Brain microvascular endothelial cell (primary cell): ENCODE data around the gene LRFN3.

Experiments
- DNase-seq: peaks from one replicate; pipeline ENCODE4 v3.0.0-alpha.2; 2020
- H3K27ac ChIP-seq: fragments of 250-450 bp; sonication (Bioruptor Pico); 2 replicates; pipeline ENCODE4 v1.5.1; 2020; ENCODE audit warnings: mild to moderate bottlenecking, moderate library complexity
- H3K27me3 ChIP-seq: fragments of 250-450 bp; sonication (Bioruptor Pico); replicated peaks from 2 replicates; pipeline ENCODE4 v1.5.1; 2020; ENCODE audit warnings: mild to moderate bottlenecking
- H3K36me3 ChIP-seq: fragments of 250-450 bp; sonication (Bioruptor Pico); replicated peaks from 2 replicates; pipeline ENCODE4 v1.5.1; 2020; ENCODE audit warnings: mild to moderate bottlenecking
- H3K4me3 ChIP-seq: 2 replicates; pipeline ENCODE4 v1.5.1; 2011; ENCODE audit warnings: low read depth, mild to moderate bottlenecking, control low read depth, low read length, moderate library complexity
- in situ Hi-C: cut with HindIII; loops from 2 replicates; pipeline ENCODE4 v1.10.0; 2017; ENCODE audit warnings: low sequenced_read_pairs, low pct_ligation_motif_present
- TF ChIP-seq, protein P1 (sequence below): IDR thresholded peaks from 2 replicates; pipeline ENCODE4 v1.5.1; 2011; ENCODE audit warnings: low read depth, mild to moderate bottlenecking, moderate library complexity, low read length, control low read depth, inconsistent platforms; ENCODE audit errors: missing control alignments

LRFN3 gene

DNA sequence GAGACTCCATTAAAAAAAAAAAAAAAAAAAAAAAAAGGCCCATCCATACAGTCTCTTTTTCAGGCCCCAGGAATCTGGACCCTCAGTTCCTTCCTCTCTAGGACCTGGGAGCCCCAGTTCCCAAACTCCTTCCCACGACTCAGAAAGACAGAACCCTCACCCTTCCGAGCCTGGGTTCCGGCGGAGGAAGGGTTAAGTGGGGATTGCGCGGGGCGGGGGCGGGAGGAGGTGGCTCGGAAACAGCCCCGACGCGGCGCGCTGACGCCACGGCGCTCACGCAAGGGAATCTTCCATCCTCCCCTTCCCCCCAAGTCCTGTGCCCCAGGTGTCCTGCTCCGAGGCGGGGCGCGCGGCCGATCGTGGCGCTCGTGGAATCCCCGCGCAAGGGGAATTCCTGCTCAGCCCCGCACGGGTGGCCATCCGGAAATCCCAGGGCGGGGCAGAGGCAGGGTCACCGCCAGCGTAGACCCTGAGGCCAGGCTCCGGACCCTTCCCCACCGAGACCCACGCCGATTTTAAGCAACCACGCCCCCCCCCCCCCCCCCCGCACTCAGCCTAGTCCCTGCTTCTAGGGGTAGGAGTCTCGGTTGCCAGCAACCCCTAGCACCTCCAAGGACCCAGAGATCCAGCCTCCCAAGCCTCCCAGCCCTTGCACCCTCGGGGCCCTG lies 36.5 kb upstream of the LRFN3 start:
- in situ Hi-C loops: no loop called here
- Histone ChIP-seq H3K36me3 (peaks cover 8% of the 10 kb centered on the region), H3K27me3 (no peaks in the 10 kb centered on the region), H3K4me3 (peak overlapping the region; percentile 74), H3K27ac (peak overlapping the region; percentile 59)
- DNase-seq: peak; percentile 50
- TF ChIP-seq, protein P1, sequence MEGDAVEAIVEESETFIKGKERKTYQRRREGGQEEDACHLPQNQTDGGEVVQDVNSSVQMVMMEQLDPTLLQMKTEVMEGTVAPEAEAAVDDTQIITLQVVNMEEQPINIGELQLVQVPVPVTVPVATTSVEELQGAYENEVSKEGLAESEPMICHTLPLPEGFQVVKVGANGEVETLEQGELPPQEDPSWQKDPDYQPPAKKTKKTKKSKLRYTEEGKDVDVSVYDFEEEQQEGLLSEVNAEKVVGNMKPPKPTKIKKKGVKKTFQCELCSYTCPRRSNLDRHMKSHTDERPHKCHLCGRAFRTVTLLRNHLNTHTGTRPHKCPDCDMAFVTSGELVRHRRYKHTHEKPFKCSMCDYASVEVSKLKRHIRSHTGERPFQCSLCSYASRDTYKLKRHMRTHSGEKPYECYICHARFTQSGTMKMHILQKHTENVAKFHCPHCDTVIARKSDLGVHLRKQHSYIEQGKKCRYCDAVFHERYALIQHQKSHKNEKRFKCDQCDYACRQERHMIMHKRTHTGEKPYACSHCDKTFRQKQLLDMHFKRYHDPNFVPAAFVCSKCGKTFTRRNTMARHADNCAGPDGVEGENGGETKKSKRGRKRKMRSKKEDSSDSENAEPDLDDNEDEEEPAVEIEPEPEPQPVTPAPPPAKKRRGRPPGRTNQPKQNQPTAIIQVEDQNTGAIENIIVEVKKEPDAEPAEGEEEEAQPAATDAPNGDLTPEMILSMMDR: no peak

DNA sequence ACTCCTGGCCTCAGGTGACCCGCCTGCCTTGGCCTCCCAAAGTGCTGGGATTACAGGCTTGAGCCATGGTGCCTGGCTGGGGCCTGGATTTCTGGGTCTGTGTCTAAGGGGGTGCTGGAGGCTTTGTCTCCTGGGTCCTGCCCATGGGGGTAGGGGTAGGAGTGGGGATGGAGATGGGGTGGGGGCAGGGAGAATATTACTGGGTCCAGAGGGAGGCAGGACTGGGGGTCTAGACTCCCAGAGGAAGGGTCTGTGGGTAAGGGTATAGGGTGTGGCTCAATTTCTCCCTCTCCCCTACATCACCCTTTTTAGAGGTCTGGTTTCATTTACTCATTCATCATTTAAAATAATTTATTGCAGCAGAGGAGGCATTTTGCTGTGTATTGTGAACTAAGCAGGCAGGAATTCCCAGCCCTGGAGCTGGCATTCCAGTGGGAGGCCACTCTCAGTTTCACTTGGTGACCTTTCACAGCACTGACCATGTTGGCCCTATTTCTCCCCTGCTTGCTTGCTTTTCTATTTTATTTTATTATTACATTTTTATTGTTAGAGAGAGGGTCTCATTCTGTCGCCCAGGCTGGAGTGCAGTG lies 35.0 kb upstream of the LRFN3 start:
- peak; percentile 34 for DNase-seq
- in situ Hi-C loops: no loop called here
- Histone ChIP-seq H3K27me3 (no peaks in the 10 kb centered on the region), H3K36me3 (peaks cover 4% of the 10 kb centered on the region), H3K4me3 (no peak overlapping the region), H3K27ac (peak overlapping the region; percentile 59)
- TF ChIP-seq, protein P1: no peak

DNA sequence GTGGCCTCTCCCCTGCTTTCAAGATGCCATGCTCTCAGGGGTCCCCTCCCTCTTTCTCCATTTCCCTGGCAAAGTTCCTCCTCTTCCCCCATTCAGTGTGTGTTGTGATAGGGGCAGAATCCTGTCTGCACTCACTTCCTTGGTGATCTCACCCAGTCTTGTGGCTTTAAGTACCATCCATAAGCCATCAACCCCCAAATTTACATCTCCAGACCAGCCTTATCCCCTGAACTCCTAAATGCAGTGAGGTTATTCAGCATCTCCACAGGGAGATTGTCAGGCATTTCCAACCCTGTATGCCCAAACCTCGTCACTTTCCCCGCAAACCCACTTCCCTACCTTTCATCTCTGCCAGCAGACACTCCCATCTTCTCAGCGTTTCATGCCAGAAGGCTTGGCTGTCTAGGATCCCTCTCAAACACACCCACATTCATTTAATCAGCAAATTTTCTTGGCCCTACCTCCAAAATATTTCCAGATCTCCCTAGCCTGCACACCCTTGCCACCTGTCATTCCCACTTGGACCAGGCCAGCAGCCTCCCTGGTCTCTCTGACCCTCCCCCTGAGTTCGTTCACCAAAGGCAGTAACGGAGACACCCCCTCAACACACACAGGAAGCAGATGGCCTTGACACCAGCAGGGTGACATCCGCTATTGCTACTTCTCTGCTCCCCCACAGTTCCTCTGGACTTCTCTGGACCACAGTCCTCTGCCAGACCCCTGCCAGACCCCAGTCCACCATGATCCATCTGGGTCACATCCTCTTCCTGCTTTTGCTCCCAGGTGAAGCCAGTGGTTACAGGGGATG lies 34.1 kb upstream of the LRFN3 start, which contains the start of gene HCST:
TSS of gene HCST (plus strand) at position 676 of the 808 bp plus-strand sequence. CDS start at position 741, 65 bp downstream.
- H3K27ac ChIP-seq: peak within 1 kb of the TSS; percentile 59
- in situ Hi-C loops: no loop called here
- peak within 1 kb of the TSS; percentile 41 for H3K4me3 ChIP-seq
- TF ChIP-seq, protein P1: no peak
- no peaks in the 10 kb centered on the region for H3K27me3 ChIP-seq
- no peak for DNase-seq
- H3K36me3 ChIP-seq: no peaks in the 10 kb centered on the region

DNA sequence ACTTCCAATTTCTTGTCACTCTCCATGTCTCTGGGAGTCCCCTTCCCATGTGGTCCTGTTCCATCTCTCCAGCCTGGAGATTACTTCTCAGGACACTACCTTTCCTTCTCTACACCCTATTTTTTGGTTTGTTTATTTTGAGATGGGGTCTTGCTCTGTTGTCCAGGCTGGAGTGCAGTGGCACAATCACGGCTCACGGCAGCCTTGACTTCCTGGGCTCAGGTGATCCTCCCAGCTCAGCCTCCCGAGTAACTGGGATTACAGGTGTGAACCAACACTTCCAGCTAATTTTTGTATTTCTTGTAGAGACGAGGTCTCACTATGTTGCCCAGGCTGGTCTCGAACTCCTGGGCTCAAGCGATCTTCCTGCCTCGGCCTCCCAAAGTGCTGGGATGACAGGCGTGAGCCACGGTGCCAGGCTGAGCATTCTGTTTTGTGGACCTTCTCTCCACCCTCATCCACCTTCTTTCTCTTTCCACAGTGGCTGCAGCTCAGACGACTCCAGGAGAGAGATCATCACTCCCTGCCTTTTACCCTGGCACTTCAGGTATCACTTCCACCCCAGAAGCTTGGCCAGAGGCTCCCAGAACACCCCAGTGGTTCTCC lies 33.2 kb upstream of the LRFN3 start:
- Histone ChIP-seq H3K27ac (no peak overlapping the region), H3K4me3 (peak overlapping the region; percentile 41), H3K27me3 (no peaks in the 10 kb centered on the region), H3K36me3 (no peaks in the 10 kb centered on the region)
- in situ Hi-C loops: no loop called here
- TF ChIP-seq, protein P1: no peak
- no peak for DNase-seq

DNA sequence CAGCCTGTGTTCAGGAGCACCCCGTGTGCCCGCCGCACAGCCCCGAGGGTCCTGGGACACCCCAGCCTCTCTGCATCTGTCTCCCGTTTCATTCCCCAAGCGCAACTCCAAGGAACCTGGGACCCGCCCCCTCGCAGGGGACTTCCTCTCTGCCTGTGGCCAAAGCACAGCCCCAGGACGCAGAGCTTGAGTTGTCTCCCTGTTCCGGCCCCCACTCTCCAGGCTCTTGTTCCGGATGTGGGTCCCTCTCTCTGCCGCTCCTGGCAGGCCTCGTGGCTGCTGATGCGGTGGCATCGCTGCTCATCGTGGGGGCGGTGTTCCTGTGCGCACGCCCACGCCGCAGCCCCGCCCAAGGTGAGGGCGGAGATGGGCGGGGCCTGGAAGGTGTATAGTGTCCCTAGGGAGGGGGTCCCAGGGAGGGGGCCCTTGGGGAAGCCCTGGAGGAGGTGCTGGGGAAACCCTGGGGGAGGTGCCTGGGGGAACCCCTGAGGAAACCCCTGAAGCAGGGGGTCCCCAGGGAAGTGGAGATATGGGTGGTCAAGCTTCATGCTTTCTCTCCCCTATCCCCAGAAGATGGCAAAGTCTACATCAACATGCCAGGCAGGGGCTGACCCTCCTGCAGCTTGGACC lies 32.5 kb upstream of the LRFN3 start:
- in situ Hi-C loops: no loop called here
- DNase-seq: peak; percentile 54
- Histone ChIP-seq H3K4me3 (peak overlapping the region; percentile 41), H3K27me3 (no peaks in the 10 kb centered on the region), H3K27ac (no peak overlapping the region), H3K36me3 (no peaks in the 10 kb centered on the region)
- TF ChIP-seq, protein P1: no peak
